RWPE2 (cell line): ENCODE measurements around the gene SIX5.

Source experiments
- ATAC-seq: fragments of 200-7000 bp; cut with Tn5 transposase; 3 replicates; pipeline ENCODE4 v1.9.1; 2021; ENCODE audit warnings: low read depth
- DNase-seq: peaks from one replicate; pipeline ENCODE4 v3.0.0-alpha.2; 2020; ENCODE audit warnings: low spot score
- H3K27ac ChIP-seq: fragments of 450-650 bp; 2 replicates; pipeline ENCODE4 v1.5.1; 2017; ENCODE audit warnings: mild to moderate bottlenecking; ENCODE audit not compliant: poor library complexity, severe bottlenecking
- H3K27me3 ChIP-seq: fragments of 250-450 bp; sonication (Bioruptor Pico); 2 replicates; pipeline ENCODE4 v1.5.1; 2021; ENCODE audit warnings: mild to moderate bottlenecking, moderate library complexity; ENCODE audit not compliant: insufficient read depth, poor library complexity, severe bottlenecking
- H3K36me3 ChIP-seq: fragments of 250-450 bp; sonication (Bioruptor Pico); 2 replicates; pipeline ENCODE4 v1.5.1; 2020; ENCODE audit warnings: low read depth, mild to moderate bottlenecking, moderate library complexity
- H3K4me1 ChIP-seq: fragments of 250-450 bp; sonication (Bioruptor Pico); 2 replicates; pipeline ENCODE4 v1.5.1; 2021; ENCODE audit warnings: mild to moderate bottlenecking, moderate library complexity; ENCODE audit not compliant: insufficient read depth, poor library complexity, severe bottlenecking
- H3K4me3 ChIP-seq: fragments of 250-450 bp; sonication (Bioruptor Pico); 2 replicates; pipeline ENCODE4 v1.5.1; 2021; ENCODE audit warnings: mild to moderate bottlenecking, moderate library complexity; ENCODE audit not compliant: severe bottlenecking
- H3K9me3 ChIP-seq: fragments of 250-450 bp; sonication (Bioruptor Pico); 2 replicates; pipeline ENCODE4 v1.5.1; 2021; ENCODE audit warnings: mild to moderate bottlenecking, moderate library complexity; ENCODE audit not compliant: severe bottlenecking
- CTCF ChIP-seq: fragments of 450-650 bp; IDR thresholded peaks from one replicate; pipeline ENCODE4 v1.5.1; 2017; ENCODE audit warnings: mild to moderate bottlenecking, moderate library complexity; ENCODE audit not compliant: poor library complexity, severe bottlenecking

The SIX5 gene

GRCh38 chr19:45773384-45773783, 4.3 kb upstream of the SIX5 start:
- H3K4me1 ChIP-seq, result no peaks in the 10 kb centered on the region
- no peak for ATAC-seq
- no peak overlapping the region for H3K4me3 ChIP-seq
- H3K36me3 ChIP-seq, result peaks cover 21% of the 10 kb centered on the region
- H3K9me3 ChIP-seq, result no peaks in the 10 kb centered on the region
- H3K27me3 ChIP-seq, result no peaks in the 10 kb centered on the region
- TF ChIP-seq CTCF, result no peak
- DNase-seq, result no peak
- H3K27ac ChIP-seq, result no peak overlapping the region

DNA sequence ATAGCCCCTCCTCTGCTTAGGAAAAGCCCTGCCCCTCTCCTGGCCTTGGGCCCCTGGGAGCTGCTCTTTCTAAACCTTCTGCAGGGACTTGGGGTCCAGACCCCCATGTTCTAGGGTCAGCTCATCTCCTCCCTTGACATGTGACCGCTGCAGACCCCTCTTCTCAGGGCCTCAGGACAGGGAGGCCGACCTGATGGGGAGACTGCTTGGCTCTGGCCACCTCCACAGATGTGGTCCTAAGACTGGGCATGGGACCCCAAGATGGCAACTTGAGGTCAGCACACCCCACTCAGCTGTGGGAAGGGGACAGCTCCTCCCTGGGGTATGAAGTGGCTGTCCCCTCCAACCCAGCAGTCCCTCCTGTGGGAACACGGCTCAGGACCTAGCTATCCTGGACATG, 3.9 kb upstream of the SIX5 start:
- no peak for ATAC-seq

DNA sequence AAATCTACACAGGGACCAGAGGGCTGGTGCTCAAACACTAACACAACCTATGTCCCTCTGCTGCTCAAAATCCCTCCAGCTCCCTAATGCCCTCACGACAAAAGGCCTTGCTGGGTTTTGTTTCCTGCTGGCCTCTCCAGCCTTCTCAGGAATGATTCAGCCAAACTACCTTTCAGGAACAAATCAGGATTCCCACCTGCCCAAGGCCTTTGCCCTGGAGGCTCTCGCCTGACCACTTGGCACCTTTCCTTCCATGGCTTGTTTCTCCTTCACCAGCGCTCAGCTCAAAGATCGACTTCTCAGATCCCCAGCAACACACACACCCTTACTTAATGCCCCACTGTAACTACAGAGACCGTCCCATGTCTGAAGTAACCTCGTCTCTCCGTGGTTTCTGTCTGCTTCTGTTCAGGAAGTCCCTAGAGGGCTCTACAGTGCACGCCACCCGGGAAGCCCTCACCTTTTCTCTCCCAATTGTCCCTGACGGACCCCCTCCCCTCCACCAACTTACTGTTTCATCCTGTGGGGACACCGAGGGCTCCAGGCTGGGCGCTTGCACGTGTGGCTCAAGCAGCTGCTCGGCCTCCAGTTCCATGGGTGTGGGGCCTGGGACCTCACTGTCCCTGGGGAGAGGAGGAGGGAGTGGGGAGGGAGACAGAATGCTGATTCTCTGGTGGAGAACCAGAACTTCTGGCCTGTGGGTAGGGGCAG, 3.2 kb upstream of the SIX5 start:
- Histone ChIP-seq H3K9me3 (no peaks in the 10 kb centered on the region), H3K27me3 (no peaks in the 10 kb centered on the region), H3K36me3 (peaks cover 13% of the 10 kb centered on the region), H3K4me3 (no peak overlapping the region), H3K27ac (no peak overlapping the region), H3K4me1 (no peaks in the 10 kb centered on the region)
- ATAC-seq (no peak), DNase-seq (peak; percentile 47)
- no peak for TF ChIP-seq CTCF

More for the DNA sequence above, 3.9 kb upstream of the SIX5 start:
- no peaks in the 10 kb centered on the region for H3K9me3 ChIP-seq
- no peak for TF ChIP-seq CTCF
- no peaks in the 10 kb centered on the region for H3K4me1 ChIP-seq
- peak; percentile 44 for DNase-seq
- peaks cover 19% of the 10 kb centered on the region for H3K36me3 ChIP-seq
- H3K4me3 ChIP-seq, result no peak overlapping the region
- no peak overlapping the region for H3K27ac ChIP-seq
- no peaks in the 10 kb centered on the region for H3K27me3 ChIP-seq

DNA sequence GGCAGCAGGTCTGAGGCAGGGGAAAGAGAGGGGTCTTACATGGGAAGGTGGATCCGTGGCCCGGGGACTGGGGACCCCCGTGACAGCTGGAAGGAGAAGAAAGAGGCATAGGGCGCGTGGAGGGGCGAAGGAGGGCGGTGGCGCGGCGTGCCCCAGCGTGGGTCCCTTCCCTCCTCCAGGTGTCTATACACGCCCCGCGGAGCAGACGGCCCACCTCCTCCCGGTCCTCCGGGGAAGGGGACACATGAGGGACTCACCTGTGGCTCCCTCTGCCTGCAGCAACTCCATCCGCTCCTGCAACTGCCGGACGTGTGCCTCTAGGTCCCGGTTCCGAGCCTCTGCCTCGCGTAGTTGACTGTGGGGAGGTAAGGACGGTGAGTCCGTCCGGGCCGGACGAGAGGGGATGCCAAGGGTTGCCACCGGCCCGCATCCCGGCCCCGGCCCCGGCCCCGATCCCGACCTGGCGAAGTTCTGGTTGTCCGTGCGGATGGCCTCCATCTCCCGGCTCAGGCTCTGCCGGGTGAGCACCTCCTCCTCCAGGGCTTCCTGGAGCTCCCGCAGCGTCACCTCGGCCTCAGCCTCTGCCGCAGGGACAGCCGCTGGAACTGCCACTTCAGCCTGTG, 2.4 kb upstream of the SIX5 start:
- Histone ChIP-seq H3K36me3 (peaks cover 5% of the 10 kb centered on the region), H3K27ac (peak overlapping the region; percentile 86), H3K9me3 (no peaks in the 10 kb centered on the region), H3K27me3 (no peaks in the 10 kb centered on the region), H3K4me1 (no peaks in the 10 kb centered on the region), H3K4me3 (no peak overlapping the region)
- no peak for ATAC-seq
- no peak for TF ChIP-seq CTCF
- no peak for DNase-seq
